GM12874 (cell line): ENCODE data around the gene TMEM169.

Experiments
- CTCF ChIP-seq: IDR thresholded peaks from 2 replicates; pipeline ENCODE4 v1.5.1; 2011; ENCODE audit warnings: low read depth, mild to moderate bottlenecking, control low read depth, low read length, moderate library complexity; ENCODE audit not compliant: insufficient read depth

The TMEM169 gene

GRCh38 chr2:216081487-216082116 is at the start of gene TMEM169, which contains the start of gene PECR:
TSS of gene TMEM169 (plus strand) at chr2:216081919. CDS start at chr2:216095964, 14,045 bp downstream.
TSS of gene PECR (minus strand) at chr2:216081809. CDS start at chr2:216081741, 68 bp downstream.
- TF ChIP-seq CTCF, result no peak

GRCh38 chr2:216031960-216032689 is 49.6 kb upstream of the TMEM169 start:
- TF ChIP-seq CTCF, result no peak

GRCh38 chr2:216033403-216033802 is 48.3 kb upstream of the TMEM169 start:
- no peak for TF ChIP-seq CTCF

GRCh38 chr2:216034065-216034464 is 47.7 kb upstream of the TMEM169 start:
- peak; percentile 86 for TF ChIP-seq CTCF

GRCh38 chr2:216039918-216040317 is 41.8 kb upstream of the TMEM169 start:
- TF ChIP-seq CTCF, result no peak

- TF ChIP-seq CTCF, result no peak
Observed at GRCh38 chr2:216041438-216041837, 40.3 kb upstream of the TMEM169 start.

GRCh38 chr2:216043949-216044348 is 37.8 kb upstream of the TMEM169 start:
- TF ChIP-seq CTCF, result no peak
